ENCODE measurements around the gene LRRTM4. TPM values are rescaled to one million over a fixed set of nuclear protein-coding genes. Genes with fewer than 3 reads are reported as not detected.

The LRRTM4 gene
- polyA plus RNA-seq (37.1 and 37.3 TPM in 2 replicates), polyA minus RNA-seq (168 and 200 TPM in 2 replicates)

- Histone ChIP-seq H3K27ac (ENCODE audit: low read length) (peak within 1 kb of the TSS; percentile 93), H3K4me2 (ENCODE audit: low read length) (peak within 1 kb of the TSS; percentile 62), H3K27me3 (ENCODE audit: insufficient read depth, low read depth, low read length) (no peaks in the 10 kb centered on the region), H3F3A (ENCODE audit: insufficient read depth, low read length, poor library complexity, severe bottlenecking) (peaks cover 2% of the 10 kb centered on the region), H3K36me3 (ENCODE audit: insufficient read depth, low read length) (no peaks in the 10 kb centered on the region), H4K20me1 (ENCODE audit: insufficient read depth) (no peaks in the 10 kb centered on the region), H2AFZ (ENCODE audit: low read depth, low read length) (peak within 1 kb of the TSS; percentile 40), H3K4me3 (ENCODE audit: low read length) (peak within 1 kb of the TSS; percentile 69), H3K9ac (ENCODE audit: low read length) (peak within 1 kb of the TSS; percentile 81), H3K9me2 (ENCODE audit: insufficient read depth, low read length) (no peaks in the 10 kb centered on the region), H3K9me3 (ENCODE audit: low read length) (no peaks in the 10 kb centered on the region), H3K79me2 (replicated peaks; ENCODE audit: insufficient read depth, low read length) (peaks cover 45% of the 10 kb centered on the region)
- TF ChIP-seq RAD21 (conservative IDR thresholded peaks at IDR 0.05) (peak; percentile 92), CTCF (IDR thresholded peaks at IDR 0.05; ENCODE audit: poor library complexity, severe bottlenecking) (peak; percentile 87), POLR2AphosphoS5 (IDR thresholded peaks at IDR 0.05) (peak; percentile 58), MXI1 (conservative IDR thresholded peaks at IDR 0.05; ENCODE audit: poor library complexity, severe bottlenecking) (no peak), EP300 (conservative IDR thresholded peaks at IDR 0.05; ENCODE audit: poor library complexity, severe bottlenecking) (peak; percentile 46), TAF1 (IDR thresholded peaks at IDR 0.05; ENCODE audit: low read depth) (peak; percentile 21), SMC3 (conservative IDR thresholded peaks at IDR 0.05; ENCODE audit: poor library complexity) (peak; percentile 90), EZH2 (IDR thresholded peaks at IDR 0.05; ENCODE audit: borderline replicate concordance, insufficient read depth, low read length, poor library complexity, severe bottlenecking) (no peak), REST (IDR thresholded peaks at IDR 0.05; ENCODE audit: borderline replicate concordance) (peak; percentile 34)
These were observed at the start of gene LRRTM4 for GRCh38 chr2:77521931-77522470. Gene LRRTM4, minus strand, starts transcription at chr2:77522376.

GRCh38 chr2:77571545-77571944, 49.4 kb upstream of the LRRTM4 start:
- H4K20me1 ChIP-seq (ENCODE audit: insufficient read depth), result no peaks in the 10 kb centered on the region
- H3K79me2 ChIP-seq (replicated peaks; ENCODE audit: insufficient read depth, low read length), result no peaks in the 10 kb centered on the region
- H3K9ac ChIP-seq (ENCODE audit: low read length), result no peak overlapping the region
- H2AFZ ChIP-seq (ENCODE audit: low read depth, low read length), result no peak overlapping the region
- no peaks in the 10 kb centered on the region for H3K36me3 ChIP-seq (ENCODE audit: insufficient read depth, low read length)
- H3F3A ChIP-seq (ENCODE audit: insufficient read depth, low read length, poor library complexity, severe bottlenecking), result no peaks in the 10 kb centered on the region
- no peak overlapping the region for H3K4me2 ChIP-seq (ENCODE audit: low read length)
- no peak for TF ChIP-seq REST (IDR thresholded peaks at IDR 0.05; ENCODE audit: borderline replicate concordance)
- H3K9me3 ChIP-seq (ENCODE audit: low read length), result no peaks in the 10 kb centered on the region
- no peak overlapping the region for H3K27ac ChIP-seq (ENCODE audit: low read length)
- no peaks in the 10 kb centered on the region for H3K27me3 ChIP-seq (ENCODE audit: insufficient read depth, low read depth, low read length)
- H3K9me2 ChIP-seq (ENCODE audit: insufficient read depth, low read length), result no peaks in the 10 kb centered on the region
- H3K4me3 ChIP-seq (ENCODE audit: low read length), result no peak overlapping the region
